Measurements from ENCODE around the gene HLA-DPA1. TPM values are rescaled to one million over a fixed set of nuclear protein-coding genes. Genes with fewer than 3 reads are reported as not detected.

Gene HLA-DPA1
- total RNA-seq, 1 experiment from 2014 or later, result 2.6 TPM

- H3K4me1 Mint-ChIP-seq, result peaks cover 21% of the 10 kb centered on the region in 2 experiments
- Histone ChIP-seq H4K8ac (replicated peaks; ENCODE audit: insufficient read length, low read depth, low read length) (no peak overlapping the region), H3K23me2 (ENCODE audit: insufficient read length, low read depth, low read length, poor library complexity, severe bottlenecking) (peaks cover 10% of the 10 kb centered on the region), H3K4me2 (ENCODE audit: insufficient read depth, insufficient read length, low read length) (no peak overlapping the region), H3K9ac (ENCODE audit: extremely low read depth, insufficient read length, low read length) (no peak overlapping the region), H3K27me3 (ENCODE audit: insufficient read depth, low read length) (no peaks in the 10 kb centered on the region; the same call in 1 of the 2 replicates), H3K4ac (ENCODE audit: low read depth, low read length) (no peak overlapping the region), H2AK5ac (ENCODE audit: insufficient read length, low read length) (no peak overlapping the region), H3K27ac (ENCODE audit: insufficient read length, low read depth, low read length) (no peak overlapping the region), H3K9me3 (ENCODE audit: control insufficient read depth, low read depth, low read length) (no peaks in the 10 kb centered on the region), H4K5ac (ENCODE audit: insufficient read length, low read depth, low read length) (no peak overlapping the region), H2BK120ac (ENCODE audit: low read depth, low read length, poor library complexity, severe bottlenecking) (no peak overlapping the region), H3K79me1 (ENCODE audit: insufficient read depth, low read depth, low read length, poor library complexity, severe bottlenecking) (no peaks in the 10 kb centered on the region), H4K20me1 (ENCODE audit: control insufficient read depth, insufficient read depth, insufficient read length) (no peaks in the 10 kb centered on the region), H4K91ac (ENCODE audit: insufficient read length, low read depth, low read length) (no peak overlapping the region), H3K18ac (ENCODE audit: insufficient read length, low read depth, low read length) (no peak overlapping the region), H3K23ac (ENCODE audit: insufficient read length, low read depth, low read length) (no peak overlapping the region), H3T11ph (ENCODE audit: low read length) (no peak overlapping the region), H3K79me2 (ENCODE audit: insufficient read depth, low read length) (no peaks in the 10 kb centered on the region), H2AFZ (ENCODE audit: low read length) (no peak overlapping the region), H3K4me1 (ENCODE audit: insufficient read depth, low read length) (peaks cover 5% of the 10 kb centered on the region; the same call in 1 of the 2 replicates), H2BK15ac (ENCODE audit: low read depth, low read length) (no peak overlapping the region), H2BK20ac (ENCODE audit: low read depth, low read length, poor library complexity, severe bottlenecking) (no peak overlapping the region), H3K56ac (ENCODE audit: insufficient read length, low read depth, low read length) (no peak overlapping the region), H2BK5ac (ENCODE audit: insufficient read length, low read length) (no peak overlapping the region), H2BK12ac (ENCODE audit: insufficient read length, low read depth, low read length) (no peak overlapping the region), H3K14ac (ENCODE audit: insufficient read depth, low read length) (no peak overlapping the region)
- H3K36me3 Mint-ChIP-seq (ENCODE audit: insufficient read depth in 1 of 3, low read depth in 3 of 3), result peaks cover 9 to 41% (median 21%) of the 10 kb centered on the region in 3 experiments; a peak in 6 of 7 replicates
- WGBS (ENCODE audit: extremely low coverage, insufficient read length, low lambda C conversion rate), result no CpG with 5 or more reads among the region's 8 CpGs
- H3K4me3 Mint-ChIP-seq, result no peak overlapping the region; a peak in 1 of 5 replicates
- no peak overlapping the region for H3K27ac Mint-ChIP-seq
- H3K27me3 Mint-ChIP-seq (ENCODE audit: low read depth), result peaks cover 9% of the 10 kb centered on the region
- peaks cover 0 to 6% of the 10 kb centered on the region in 2 experiments; a peak in 2 of 5 replicates for H3K9me3 Mint-ChIP-seq
- no peak for TF ChIP-seq CTCF (conservative IDR thresholded peaks at IDR 0.05)
- DNase-seq, result no peak
Observed at GRCh38 chr6:33085627-33086026, 12.2 kb upstream of the HLA-DPA1 start.

All from H9 (cell line).